ENCODE data around the gene SOX6. TPM values are rescaled to one million over a fixed set of nuclear protein-coding genes. Genes with fewer than 3 reads are reported as not detected.

SOX6 gene
- polyA plus RNA-seq, 1 donor from 2014 or later: 2.2 TPM

GRCh38 chr11:16373768-16374167, 17.4 kb upstream of the SOX6 start:
- Histone ChIP-seq H3K4me2 (ENCODE audit: low read length) (no peak overlapping the region), H3K9me2 (ENCODE audit: insufficient read depth, low read length) (no peaks in the 10 kb centered on the region), H3K36me3 (ENCODE audit: insufficient read depth, low read length) (no peaks in the 10 kb centered on the region), H3K27ac (ENCODE audit: low read length) (no peak overlapping the region), H3K27me3 (ENCODE audit: insufficient read depth, low read depth, low read length) (no peaks in the 10 kb centered on the region), H3K4me3 (ENCODE audit: low read length) (no peak overlapping the region), H3K9me3 (ENCODE audit: low read length) (no peaks in the 10 kb centered on the region), H3K9ac (ENCODE audit: low read length) (no peak overlapping the region), H3F3A (ENCODE audit: insufficient read depth, low read length, poor library complexity, severe bottlenecking) (no peaks in the 10 kb centered on the region), H2AFZ (ENCODE audit: low read depth, low read length) (no peak overlapping the region), H3K79me2 (replicated peaks; ENCODE audit: insufficient read depth, low read length) (peaks cover 8% of the 10 kb centered on the region), H4K20me1 (ENCODE audit: insufficient read depth) (no peaks in the 10 kb centered on the region)
- TF ChIP-seq MXI1 (conservative IDR thresholded peaks at IDR 0.05; ENCODE audit: poor library complexity, severe bottlenecking) (no peak), EZH2 (IDR thresholded peaks at IDR 0.05; ENCODE audit: borderline replicate concordance, insufficient read depth, low read length, poor library complexity, severe bottlenecking) (no peak), POLR2AphosphoS5 (IDR thresholded peaks at IDR 0.05) (no peak), RAD21 (conservative IDR thresholded peaks at IDR 0.05) (no peak), SMC3 (conservative IDR thresholded peaks at IDR 0.05; ENCODE audit: poor library complexity) (no peak), REST (IDR thresholded peaks at IDR 0.05; ENCODE audit: borderline replicate concordance) (no peak), TAF1 (IDR thresholded peaks at IDR 0.05; ENCODE audit: low read depth) (no peak), CTCF (IDR thresholded peaks at IDR 0.05; ENCODE audit: poor library complexity, severe bottlenecking) (no peak), EP300 (conservative IDR thresholded peaks at IDR 0.05; ENCODE audit: poor library complexity, severe bottlenecking) (no peak)

- Histone ChIP-seq H3K9me3 (ENCODE audit: low read length) (no peaks in the 10 kb centered on the region), H3K79me2 (replicated peaks; ENCODE audit: insufficient read depth, low read length) (peaks cover 4% of the 10 kb centered on the region), H3K27me3 (ENCODE audit: insufficient read depth, low read depth, low read length) (no peaks in the 10 kb centered on the region), H3K4me2 (ENCODE audit: low read length) (no peak overlapping the region), H3K36me3 (ENCODE audit: insufficient read depth, low read length) (no peaks in the 10 kb centered on the region), H3K27ac (ENCODE audit: low read length) (no peak overlapping the region), H3F3A (ENCODE audit: insufficient read depth, low read length, poor library complexity, severe bottlenecking) (no peaks in the 10 kb centered on the region), H3K9me2 (ENCODE audit: insufficient read depth, low read length) (no peaks in the 10 kb centered on the region), H3K4me3 (ENCODE audit: low read length) (no peak overlapping the region), H3K9ac (ENCODE audit: low read length) (no peak overlapping the region), H4K20me1 (ENCODE audit: insufficient read depth) (no peaks in the 10 kb centered on the region), H2AFZ (ENCODE audit: low read depth, low read length) (no peak overlapping the region)
- TF ChIP-seq POLR2AphosphoS5 (IDR thresholded peaks at IDR 0.05) (no peak), RAD21 (conservative IDR thresholded peaks at IDR 0.05) (no peak), EP300 (conservative IDR thresholded peaks at IDR 0.05; ENCODE audit: poor library complexity, severe bottlenecking) (no peak), EZH2 (IDR thresholded peaks at IDR 0.05; ENCODE audit: borderline replicate concordance, insufficient read depth, low read length, poor library complexity, severe bottlenecking) (no peak), SMC3 (conservative IDR thresholded peaks at IDR 0.05; ENCODE audit: poor library complexity) (no peak), REST (IDR thresholded peaks at IDR 0.05; ENCODE audit: borderline replicate concordance) (no peak), MXI1 (conservative IDR thresholded peaks at IDR 0.05; ENCODE audit: poor library complexity, severe bottlenecking) (no peak), TAF1 (IDR thresholded peaks at IDR 0.05; ENCODE audit: low read depth) (no peak), CTCF (IDR thresholded peaks at IDR 0.05; ENCODE audit: poor library complexity, severe bottlenecking) (no peak)
Observed at GRCh38 chr11:16372355-16372754, 16.0 kb upstream of the SOX6 start.
